ENCODE data around the gene ERICH6B.

Gene ERICH6B

GRCh38 chr13:45540864-45541263 lies 74.7 kb downstream of the ERICH6B start:
- no peak for DNase-seq

GRCh38 chr13:45540195-45540594 lies 75.3 kb downstream of the ERICH6B start:
- no peak for DNase-seq

- DNase-seq, result no peak
These were observed 77.2 kb downstream of the ERICH6B start for GRCh38 chr13:45538382-45538781.

- DNase-seq, result no peak
These were observed 78.0 kb downstream of the ERICH6B start for GRCh38 chr13:45537516-45537915.

DNA sequence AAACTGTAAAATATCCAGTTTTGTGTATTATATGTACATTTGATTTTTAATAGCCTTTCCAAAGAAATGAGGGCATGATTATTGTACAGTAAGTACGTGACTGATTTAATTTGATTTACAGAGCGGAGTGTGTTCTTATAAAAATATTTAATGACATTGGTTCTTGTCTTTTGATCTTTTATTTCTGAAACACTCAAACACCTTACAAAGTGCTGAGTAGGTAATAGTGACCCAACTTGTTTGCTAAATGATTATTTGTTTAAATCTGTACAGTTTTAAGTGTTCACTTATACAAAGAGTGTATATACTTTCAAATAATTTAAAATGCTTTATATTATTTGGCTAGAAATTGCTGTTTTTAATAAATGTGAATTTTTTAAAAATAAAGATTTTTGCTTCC lies 79.3 kb downstream of the ERICH6B start:
- no peak for DNase-seq

- no peak for DNase-seq
These were observed 80.9 kb downstream of the ERICH6B start for GRCh38 chr13:45534604-45535003.

- DNase-seq, result no peak
These were observed 85.8 kb downstream of the ERICH6B start for GRCh38 chr13:45529758-45530157.

GRCh38 chr13:45527699-45528462 lies 87.7 kb downstream of the ERICH6B start:
- no peak for DNase-seq

DNA sequence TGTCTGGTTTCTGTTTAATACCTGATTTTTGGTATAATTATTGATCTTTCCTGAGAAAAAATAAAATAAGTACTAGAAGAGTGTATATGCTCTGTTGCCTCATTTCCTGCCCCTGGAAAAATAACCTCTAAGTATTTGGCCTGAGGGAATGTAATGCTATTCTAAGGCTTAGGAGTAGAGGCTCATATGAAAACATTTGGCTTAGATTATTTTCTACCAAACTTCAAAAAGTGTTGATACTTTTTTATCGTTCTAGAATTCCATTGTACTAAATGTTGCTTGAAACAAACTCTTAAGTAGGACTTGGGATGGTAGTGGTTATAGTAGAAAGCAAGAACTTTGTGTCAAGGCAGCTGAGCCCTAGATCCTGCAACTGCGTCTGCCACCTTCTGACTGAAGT lies 93.0 kb downstream of the ERICH6B start:
- no peak for DNase-seq

DNA sequence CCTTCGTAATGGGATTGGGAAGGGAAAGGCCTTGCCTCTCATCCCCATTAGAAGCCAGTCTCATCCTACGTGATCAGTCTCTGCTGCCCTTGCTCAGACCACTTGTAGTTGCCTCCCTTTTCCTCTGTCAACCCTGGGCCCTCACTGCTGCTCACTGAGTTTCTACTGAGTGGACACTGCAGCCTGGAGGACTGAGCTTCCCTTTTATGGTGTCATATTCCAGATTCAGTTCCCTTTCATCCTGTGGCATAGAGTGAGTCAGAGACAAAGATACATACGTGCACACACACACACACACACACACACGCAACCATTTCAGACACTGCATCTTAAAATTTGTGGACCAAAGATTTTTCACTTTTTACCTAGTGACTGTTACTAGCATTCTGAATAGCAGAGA lies 94.2 kb downstream of the ERICH6B start:
- no peak for DNase-seq

GRCh38 chr13:45519493-45519892 lies 96.0 kb downstream of the ERICH6B start:
- DNase-seq, result no peak

- no peak for DNase-seq
These were observed 96.9 kb downstream of the ERICH6B start for GRCh38 chr13:45518525-45519245.

- no peak for DNase-seq
These were observed 98.8 kb downstream of the ERICH6B start for GRCh38 chr13:45516757-45517156.

DNA sequence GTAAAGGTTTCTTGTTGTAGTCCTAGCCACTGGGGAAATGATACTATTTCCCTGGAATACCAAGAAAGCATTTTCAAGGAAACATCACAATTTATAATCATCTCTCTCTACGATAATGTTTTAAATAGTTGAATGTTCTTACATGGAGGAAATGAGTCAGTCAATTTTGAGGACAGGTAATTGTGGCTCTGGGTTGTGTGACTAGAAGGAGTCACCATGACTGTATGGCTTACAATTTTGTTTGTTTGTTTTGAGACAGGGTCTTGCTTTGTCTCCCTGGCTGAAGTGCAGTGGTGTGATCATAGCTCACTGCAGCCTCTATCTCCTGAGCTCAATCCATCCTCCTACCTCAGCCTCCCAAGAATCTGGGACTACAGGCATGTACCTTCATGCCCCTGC lies 103.4 kb downstream of the ERICH6B start:
- DNase-seq, result no peak

GRCh38 chr13:45511310-45512097 lies 104.0 kb downstream of the ERICH6B start:
- DNase-seq, result peak; percentile 39

GRCh38 chr13:45510672-45511071 lies 104.9 kb downstream of the ERICH6B start:
- no peak for DNase-seq

DNA sequence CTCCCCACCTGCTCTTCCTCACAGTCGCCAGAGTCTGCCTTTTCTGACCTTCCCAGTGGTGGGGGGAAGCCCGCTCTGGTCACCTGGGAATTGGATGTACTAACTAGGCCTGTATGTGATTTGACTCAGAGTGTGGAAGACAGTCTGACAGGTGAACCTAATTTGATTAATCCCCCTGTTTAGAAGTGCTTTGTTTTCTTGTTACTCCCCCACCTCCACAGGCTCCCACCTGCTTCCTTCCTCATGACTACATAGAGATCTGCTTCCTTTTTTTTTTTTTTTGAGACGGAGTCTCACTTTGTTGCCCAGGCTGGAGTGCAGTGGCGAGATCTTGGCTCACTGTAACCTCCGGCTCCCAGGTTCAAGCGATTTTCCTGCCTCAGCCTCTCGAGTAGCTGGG lies 106.8 kb downstream of the ERICH6B start:
- no peak for DNase-seq

DNA sequence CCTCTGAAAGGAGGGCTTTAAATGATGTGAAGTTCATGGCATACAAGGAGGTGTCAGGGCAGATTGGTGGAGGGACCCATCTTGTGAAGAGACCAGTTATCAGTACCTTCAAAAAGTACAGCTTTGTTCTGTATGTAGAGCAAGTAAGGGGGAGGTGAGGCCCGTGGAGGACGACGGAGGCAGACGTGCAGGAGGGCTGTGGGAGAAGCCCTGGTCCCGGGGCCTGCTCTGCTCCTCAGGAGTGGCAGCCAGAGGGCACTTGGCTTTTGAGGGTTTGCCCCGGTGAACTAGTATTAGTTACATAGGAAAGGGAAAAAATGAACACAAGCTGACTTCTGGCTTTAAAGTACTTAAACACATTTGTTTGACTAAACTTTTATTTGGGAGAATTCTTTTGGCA lies 108.7 kb downstream of the ERICH6B start:
- no peak for DNase-seq

- DNase-seq, result no peak
These were observed 111.9 kb downstream of the ERICH6B start for GRCh38 chr13:45503658-45504057.

- no peak for DNase-seq
These were observed 114.4 kb downstream of the ERICH6B start for GRCh38 chr13:45501175-45501526.

DNA sequence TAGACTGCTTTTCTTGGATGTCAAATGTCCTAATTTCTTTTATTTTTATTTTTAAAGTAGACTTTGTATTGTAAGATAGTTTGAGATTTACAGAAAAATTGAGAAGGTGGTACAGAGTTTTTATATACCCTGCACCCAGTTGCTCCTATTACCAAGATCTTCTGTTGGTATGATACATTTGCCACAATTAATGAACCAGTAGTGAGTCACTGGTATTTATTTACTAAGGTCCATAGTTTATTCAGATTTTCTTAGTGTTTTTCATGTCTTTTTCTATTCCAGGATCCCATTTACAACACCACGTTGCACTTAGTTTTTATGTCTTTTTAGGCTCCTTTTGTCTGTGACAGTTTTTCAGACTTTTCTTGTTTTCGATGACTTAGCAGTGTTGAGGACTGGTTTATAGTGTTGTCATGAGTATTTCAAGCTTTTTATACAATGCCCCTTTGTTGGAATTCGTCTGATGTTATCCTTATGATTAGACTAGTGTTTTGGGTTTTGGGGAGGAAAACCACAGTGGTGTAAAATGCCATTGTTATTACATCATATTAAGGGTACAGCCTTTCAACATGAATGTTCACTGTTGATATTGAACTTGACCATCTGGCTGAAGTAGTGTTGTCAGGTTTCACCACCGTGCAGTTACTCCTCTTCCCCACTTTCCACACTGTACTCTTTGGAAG lies 114.9 kb downstream of the ERICH6B start:
- no peak for DNase-seq

DNA sequence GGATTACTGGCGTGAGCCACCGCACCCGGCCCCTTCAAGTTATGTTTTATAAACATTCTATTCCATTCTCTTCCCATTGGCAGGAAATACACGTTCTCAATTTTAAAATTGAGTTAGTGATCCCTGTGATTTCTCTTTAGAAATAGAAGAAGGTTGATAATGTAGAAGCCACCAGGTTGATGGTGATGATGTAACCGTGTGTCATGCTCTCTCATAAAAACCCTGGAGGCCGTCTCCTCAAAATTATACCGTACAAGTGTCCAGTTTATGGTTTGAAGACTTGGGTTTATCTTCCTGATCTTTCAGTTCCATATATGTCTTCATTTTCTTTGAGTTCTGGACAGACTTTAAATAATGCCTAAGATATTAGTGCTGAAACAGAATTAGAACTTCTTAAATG lies 118.6 kb downstream of the ERICH6B start:
- DNase-seq, result no peak

- no peak for DNase-seq
These were observed 123.0 kb downstream of the ERICH6B start for GRCh38 chr13:45492538-45492937.
